ENCODE data around the gene NPIPB8.
"Not testable (repeated sequence)": the region's sequence is repeated elsewhere in the genome, so short reads cannot be mapped to it uniquely, and the experiment has no call there.

NPIPB8 gene

DNA sequence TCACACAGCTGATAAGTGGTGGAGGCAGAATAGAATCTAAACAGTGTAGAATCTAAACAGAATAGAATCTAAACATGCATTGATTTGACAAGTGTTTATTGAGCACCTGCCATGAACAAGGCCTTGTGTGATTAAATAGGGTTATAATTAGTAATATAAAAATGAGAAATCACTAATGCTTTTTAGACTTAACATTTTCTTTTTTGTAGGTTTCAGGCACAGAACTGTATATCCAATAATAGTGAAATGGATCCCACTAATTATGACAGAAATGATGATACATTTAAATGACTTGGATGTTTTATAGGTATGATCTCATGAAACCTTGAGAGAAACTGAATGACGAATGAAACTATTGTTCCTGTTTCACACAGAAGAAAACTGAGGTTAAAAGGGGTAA, at the start of gene NPIPB8:
Gene NPIPB8, plus strand, starts transcription at position 301 of the 400 bp plus-strand sequence. CDS start 296 bp downstream, outside the sequence.
- not testable (repeated sequence) for H3K4me3 ChIP-seq (ENCODE audit: low read depth, low read length)

- H3K4me3 ChIP-seq (ENCODE audit: low read depth, low read length) = no peak overlapping the region
These were observed 48.8 kb upstream of the NPIPB8 start for GRCh38 chr16:28589069-28589468.

DNA sequence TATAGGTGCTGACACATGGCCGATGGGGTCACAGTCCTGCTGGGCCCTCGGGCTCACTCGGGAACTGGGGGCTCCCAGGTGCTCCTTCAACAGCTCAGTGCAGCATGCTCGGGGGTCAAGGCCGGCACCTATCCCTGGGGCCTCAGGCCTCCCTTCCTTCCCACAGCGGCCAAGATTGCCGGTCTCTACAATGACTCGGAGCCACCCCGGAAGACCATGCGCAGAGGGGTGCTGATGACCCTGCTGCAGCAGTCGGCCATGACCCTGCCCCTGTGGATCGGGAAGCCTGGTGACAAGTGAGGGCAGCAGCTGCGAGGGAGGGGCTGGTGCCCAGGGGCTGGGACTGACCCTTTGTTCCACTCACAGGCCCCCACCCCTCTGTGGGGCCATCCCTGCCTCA, 47.9 kb upstream of the NPIPB8 start:
- no peak overlapping the region for H3K4me3 ChIP-seq (ENCODE audit: low read depth, low read length)

DNA sequence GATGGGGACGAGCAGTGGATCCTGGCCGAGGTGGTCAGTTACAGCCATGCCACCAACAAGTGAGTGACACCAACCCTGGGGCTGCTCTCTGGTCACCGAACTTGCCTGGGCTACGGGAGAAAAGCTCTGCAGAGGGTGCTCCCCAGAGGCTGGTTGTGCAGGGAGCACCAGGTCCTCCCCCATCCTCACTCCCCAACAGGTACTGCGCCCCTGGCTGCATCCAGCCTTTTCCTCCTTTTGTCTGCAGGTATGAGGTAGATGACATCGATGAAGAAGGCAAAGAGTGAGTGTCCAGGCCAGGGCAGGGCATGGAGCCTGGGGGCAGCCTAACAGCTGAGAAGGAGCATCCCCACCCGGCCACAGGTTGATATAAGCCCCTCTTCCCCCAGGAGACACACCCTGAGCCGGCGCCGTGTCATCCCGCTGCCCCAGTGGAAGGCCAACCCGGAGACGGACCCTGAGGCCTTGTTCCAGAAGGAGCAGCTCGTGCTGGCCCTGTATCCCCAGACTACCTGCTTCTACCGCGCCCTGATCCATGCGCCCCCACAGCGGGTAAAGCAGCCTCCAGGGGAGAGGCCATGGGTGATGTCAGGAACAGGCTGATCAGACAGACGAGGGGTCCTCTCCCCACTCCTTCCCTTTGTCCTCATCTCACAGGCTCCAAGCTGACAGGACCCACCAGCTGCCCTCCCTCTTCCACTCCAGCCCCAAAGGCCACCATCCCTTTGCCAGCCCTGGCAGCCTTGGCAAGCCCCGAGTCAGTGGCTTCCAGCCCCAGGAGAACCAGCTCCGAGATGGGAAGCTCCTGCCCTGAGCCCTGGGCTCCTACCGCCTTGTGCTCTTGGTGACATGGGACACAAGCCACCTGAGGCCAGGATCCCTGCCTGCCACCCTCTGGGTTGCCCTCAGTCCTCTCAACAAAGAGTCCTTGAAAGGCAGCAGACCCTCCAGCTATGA, 47.2 kb upstream of the NPIPB8 start:
- H3K4me3 ChIP-seq (ENCODE audit: low read depth, low read length) = no peak overlapping the region

DNA sequence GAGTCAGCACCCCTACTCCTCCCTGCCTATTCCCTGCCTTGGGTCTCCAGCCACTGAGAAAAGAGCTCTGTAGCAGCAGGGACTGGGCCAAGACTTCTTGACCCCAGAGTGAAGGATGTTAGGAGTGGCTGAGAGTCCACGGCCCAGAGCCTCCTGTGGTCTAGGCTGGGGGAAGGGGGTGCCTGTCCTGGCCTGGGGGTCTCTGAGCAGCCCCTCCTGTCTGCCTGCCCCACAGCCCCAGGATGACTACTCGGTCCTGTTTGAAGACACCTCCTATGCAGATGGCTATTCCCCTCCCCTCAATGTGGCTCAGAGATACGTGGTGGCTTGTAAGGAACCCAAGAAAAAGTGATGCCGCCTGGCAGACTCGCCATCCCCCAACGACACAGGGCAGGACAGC, 46.5 kb upstream of the NPIPB8 start:
- no peak overlapping the region for H3K4me3 ChIP-seq (ENCODE audit: low read depth, low read length)

- no peak overlapping the region for H3K4me3 ChIP-seq (ENCODE audit: low read depth, low read length)
These were observed 45.4 kb upstream of the NPIPB8 start for GRCh38 chr16:28592511-28592910.

DNA sequence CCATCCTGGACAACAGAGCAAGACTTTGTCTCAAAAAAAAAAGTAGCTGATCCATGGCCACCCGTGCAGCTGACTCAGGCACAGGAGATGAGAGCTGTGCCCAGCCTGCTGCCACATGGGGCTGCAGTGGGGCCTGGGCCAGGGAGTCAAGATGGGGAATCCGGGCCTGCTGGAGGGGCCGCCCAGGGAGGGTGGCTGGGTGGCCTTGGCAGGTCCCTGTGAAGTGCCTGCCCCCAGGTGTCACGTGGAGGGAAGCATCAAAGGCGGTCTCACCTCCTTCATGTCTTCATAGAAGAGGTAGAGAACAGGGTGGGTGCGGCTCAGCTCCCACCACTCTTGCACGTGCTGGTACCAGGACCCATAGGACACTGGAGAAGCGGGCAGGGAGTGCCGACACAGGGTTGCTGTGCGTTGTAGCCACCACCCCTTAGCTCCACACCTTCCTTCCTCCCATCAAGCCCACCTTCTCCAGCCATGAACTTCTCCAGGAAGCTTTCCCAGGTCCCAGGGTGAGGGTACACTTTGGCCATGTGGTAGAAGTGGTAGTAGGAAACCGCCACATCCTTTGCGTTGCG, 44.8 kb upstream of the NPIPB8 start:
- H3K4me3 ChIP-seq (ENCODE audit: low read depth, low read length) = no peak overlapping the region

- H3K4me3 ChIP-seq (ENCODE audit: low read depth, low read length) = not testable (repeated sequence)
These were observed 42.4 kb upstream of the NPIPB8 start for GRCh38 chr16:28595451-28595850.

GRCh38 chr16:28596115-28596630, 41.7 kb upstream of the NPIPB8 start:
- no peak overlapping the region for H3K4me3 ChIP-seq (ENCODE audit: low read depth, low read length)

GRCh38 chr16:28596840-28597691, 40.8 kb upstream of the NPIPB8 start, which contains the start of gene SULT1A2:
SULT1A2 (minus strand) TSS chr16:28597050; CDS start chr16:28595930, 1,120 bp downstream.
- H3K4me3 ChIP-seq (ENCODE audit: low read depth, low read length) = no peak within 1 kb of the TSS

DNA sequence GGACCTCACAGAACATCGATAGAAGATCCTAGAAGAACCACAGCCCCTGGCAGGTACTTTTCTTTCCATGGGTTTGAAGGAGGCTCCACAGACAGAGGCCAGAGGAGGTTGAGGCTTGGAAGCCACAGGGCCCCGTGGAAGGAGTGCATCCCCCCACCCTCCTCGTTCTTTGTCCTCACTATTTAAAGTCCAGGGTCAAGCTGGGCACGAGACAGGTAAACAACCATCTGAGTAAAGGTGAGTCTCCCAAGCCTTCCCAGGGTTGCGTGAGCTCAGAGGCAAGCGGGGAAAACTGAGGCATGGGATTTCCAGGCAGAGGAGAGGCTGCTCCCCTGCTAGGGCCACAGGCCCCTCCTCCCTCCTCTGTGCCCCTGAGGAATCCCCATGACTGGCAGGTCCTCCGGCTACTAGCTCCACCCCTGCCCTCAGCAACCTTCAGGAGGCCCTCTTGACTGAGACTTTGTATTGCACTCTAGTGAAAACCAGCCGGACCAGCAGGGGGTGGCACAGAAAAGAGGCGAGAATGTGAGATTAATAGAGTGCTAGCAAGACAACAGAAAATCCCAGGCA, 40.1 kb upstream of the NPIPB8 start:
- no peak overlapping the region for H3K4me3 ChIP-seq (ENCODE audit: low read depth, low read length)

DNA sequence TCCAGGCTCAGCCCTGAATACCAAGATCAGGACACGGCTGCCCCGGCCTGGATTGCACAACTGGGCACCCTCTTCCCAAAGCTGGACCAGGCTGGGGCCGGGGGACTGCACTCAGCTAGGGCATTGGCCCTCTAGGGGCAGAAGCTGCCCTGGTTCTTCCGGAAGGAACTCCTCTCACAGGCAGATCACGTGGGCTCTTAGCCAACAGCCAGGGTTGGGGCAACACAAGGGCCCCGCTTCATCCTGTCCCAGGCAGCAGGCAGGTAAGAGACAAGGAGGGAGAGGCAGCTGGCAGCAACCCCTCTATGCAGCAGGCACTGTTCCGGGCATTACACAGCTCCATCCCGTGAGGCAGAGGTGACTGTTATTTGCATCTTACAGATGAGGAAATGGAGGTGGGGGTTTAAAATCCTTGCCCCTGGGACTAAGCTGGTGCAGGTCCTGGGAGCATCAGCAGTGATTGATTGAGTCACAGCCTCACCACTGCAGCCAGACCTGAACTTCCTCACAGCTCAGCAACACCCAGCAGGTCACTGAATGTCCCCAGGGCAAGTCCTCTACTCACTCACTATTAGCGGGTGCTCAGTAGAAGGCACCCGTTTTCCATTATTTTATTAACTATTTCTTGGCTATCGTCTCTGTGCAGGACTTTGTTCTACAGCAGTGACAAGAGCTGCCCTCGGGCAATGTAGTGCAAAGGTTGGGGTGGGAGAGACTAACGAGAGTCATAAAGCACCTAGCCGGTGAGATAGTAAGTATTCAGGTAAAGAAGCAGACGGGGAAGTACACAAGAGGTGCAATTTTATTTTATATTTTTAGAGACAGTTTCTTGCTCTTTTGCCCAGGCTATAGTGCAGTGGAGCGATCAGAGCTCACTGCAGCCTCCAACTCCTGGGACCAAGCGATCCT, 38.2 kb upstream of the NPIPB8 start:
- not testable (repeated sequence) for H3K4me3 ChIP-seq (ENCODE audit: low read depth, low read length)

- H3K4me3 ChIP-seq (ENCODE audit: low read depth, low read length) = not testable (repeated sequence)
These were observed 36.9 kb upstream of the NPIPB8 start for GRCh38 chr16:28600965-28601364.

- not testable (repeated sequence) for H3K4me3 ChIP-seq (ENCODE audit: low read depth, low read length)
These were observed 36.3 kb upstream of the NPIPB8 start for GRCh38 chr16:28601589-28601988.

- H3K4me3 ChIP-seq (ENCODE audit: low read depth, low read length) = not testable (repeated sequence)
These were observed 35.8 kb upstream of the NPIPB8 start for GRCh38 chr16:28602062-28602461.

DNA sequence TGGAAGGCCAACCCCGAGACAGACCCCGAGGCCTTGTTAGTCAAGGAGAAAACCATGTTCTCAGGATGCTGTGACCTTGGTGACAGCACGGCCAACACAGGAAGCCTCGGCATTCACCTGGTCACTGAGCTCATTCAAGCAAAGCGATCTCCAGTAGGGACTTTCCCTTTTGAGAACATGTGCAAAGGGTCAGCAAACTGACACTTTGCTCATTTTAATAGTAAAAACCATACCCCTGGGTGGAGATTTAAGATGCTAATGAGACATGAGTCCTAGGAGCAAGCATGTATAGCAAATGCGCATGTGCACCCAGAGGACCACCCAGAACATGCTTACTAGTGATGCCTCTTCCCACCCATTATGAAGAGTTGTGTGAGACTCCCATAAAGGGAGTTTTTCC, 35.3 kb upstream of the NPIPB8 start:
- no peak overlapping the region for H3K4me3 ChIP-seq (ENCODE audit: low read depth, low read length)

DNA sequence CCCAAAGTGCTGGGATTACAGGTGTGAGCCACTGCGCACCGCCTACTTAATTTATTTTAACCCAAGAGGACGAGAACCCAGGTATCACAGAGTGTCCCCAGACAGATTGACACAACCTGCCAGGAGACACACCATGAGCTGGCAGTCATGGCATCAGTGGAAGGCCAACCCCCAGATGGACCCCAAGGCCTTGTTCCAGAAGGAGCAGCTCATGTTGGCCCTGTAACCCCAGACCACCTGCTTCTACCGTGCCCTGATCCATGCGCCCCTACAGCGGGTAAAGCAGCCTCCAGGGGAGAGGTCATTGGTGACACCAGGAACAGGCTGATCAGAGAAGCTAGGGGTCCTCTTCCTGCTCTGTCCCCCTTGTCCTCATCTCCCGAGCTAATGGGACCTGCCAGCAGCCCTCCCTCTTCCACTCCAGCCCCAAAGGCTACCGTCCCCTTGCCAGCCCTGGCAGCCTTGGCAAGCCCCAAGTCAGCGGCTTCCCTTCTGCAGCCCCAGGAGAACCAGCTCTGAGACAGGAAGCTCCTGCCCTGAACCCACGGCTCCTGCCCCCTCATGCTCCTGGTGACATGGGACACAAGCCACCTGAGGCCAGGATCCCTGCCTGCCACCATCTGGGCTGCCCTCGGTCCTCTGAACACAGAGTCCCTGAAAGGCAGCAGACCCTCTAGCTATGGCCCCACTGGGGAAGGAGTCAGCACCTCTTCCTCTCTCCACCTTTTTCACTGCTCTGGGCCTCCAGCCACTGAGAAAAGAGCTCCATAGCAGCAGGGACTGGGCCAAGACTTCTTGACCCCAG, 34.3 kb upstream of the NPIPB8 start:
- no peak overlapping the region for H3K4me3 ChIP-seq (ENCODE audit: low read depth, low read length)

DNA sequence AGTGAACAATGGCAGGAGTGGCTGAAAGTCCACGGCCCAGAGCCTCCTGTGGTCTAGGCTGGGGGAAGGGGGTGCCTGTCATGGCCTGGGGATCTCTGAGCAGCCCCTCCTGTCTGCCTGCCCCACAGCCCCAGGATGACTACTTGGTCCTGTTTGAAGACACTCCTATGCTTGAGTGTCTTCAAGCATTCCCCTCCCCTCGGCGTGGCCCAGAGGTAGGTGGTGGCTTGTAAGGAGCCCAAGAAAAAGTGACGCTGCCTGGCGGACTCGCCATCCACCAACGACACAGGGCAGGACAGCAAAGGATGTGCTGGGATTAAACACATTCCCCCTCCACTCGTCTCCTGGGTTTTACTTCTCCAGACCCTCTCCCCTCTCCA, 33.7 kb upstream of the NPIPB8 start:
- H3K4me3 ChIP-seq (ENCODE audit: low read depth, low read length) = no peak overlapping the region

Measured in iPS-11a (cell line).